Ishikawa (cell line): ENCODE measurements around the gene MATN1.

Experiments
- CEBPB ChIP-seq: IDR thresholded peaks from 2 replicates; pipeline ENCODE4 v1.6.1; 2012
- CREB1 ChIP-seq: IDR thresholded peaks from 2 replicates; pipeline ENCODE4 v1.6.1; 2012; ENCODE audit warnings: low read depth
- EGR1 ChIP-seq: IDR thresholded peaks from 2 replicates; pipeline ENCODE4 v1.6.1; 2012
- EP300 ChIP-seq: IDR thresholded peaks from 2 replicates; pipeline ENCODE4 v1.6.1; 2012; ENCODE audit warnings: borderline replicate concordance
- FOXM1 ChIP-seq: IDR thresholded peaks from 2 replicates; pipeline ENCODE4 v1.6.1; 2012; ENCODE audit warnings: low read depth, borderline replicate concordance
- NFIC ChIP-seq: IDR thresholded peaks from 2 replicates; pipeline ENCODE4 v1.6.1; 2012
- RAD21 ChIP-seq: IDR thresholded peaks from 2 replicates; pipeline ENCODE4 v1.6.1; 2012; ENCODE audit warnings: low read depth
- TAF1 ChIP-seq: IDR thresholded peaks from 2 replicates; pipeline ENCODE4 v1.6.1; 2012; ENCODE audit warnings: low read depth, mild to moderate bottlenecking
- TCF12 ChIP-seq: IDR thresholded peaks from 2 replicates; pipeline ENCODE4 v1.6.1; 2012; ENCODE audit warnings: low read depth
- TEAD4 ChIP-seq: IDR thresholded peaks from 2 replicates; pipeline ENCODE4 v1.6.1; 2012
- YY1 ChIP-seq: IDR thresholded peaks from 2 replicates; pipeline ENCODE4 v1.6.1; 2012; ENCODE audit warnings: low read depth
- ZBTB7A ChIP-seq: IDR thresholded peaks from 2 replicates; pipeline ENCODE4 v1.6.1; 2012; ENCODE audit warnings: low read depth
- TF ChIP-seq, protein P1 (sequence below): IDR thresholded peaks from 2 replicates; pipeline ENCODE4 v1.6.1; 2012
- TF ChIP-seq, protein P2 (sequence below): IDR thresholded peaks from 2 replicates; pipeline ENCODE4 v1.6.1; 2012
- TF ChIP-seq, protein P3 (sequence below): IDR thresholded peaks from 2 replicates; pipeline ENCODE4 v1.6.1; 2012; ENCODE audit warnings: low read depth, mild to moderate bottlenecking

MATN1 gene

DNA sequence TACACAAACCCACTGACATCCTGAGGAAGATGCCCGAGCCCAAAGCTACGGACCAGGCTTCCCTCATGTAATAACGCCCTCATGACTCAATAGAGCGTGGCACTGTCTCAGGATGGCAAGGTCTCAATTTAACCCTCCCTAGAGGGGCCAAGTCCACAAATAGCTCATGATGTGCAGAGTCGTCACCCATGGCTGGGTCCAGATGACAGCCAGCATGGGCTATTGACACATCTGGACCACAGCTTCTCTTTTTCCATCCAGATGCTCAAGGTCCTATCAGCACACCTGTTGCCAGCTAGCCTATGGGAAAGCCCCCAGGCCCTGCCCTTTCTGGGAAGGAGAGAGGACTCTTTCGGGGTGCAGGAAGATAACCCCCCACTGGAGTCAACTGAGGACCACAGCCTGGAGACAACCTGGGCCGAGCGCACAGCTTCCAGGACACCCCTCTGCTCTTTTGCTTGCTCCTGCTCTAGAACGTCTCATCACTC, 31.3 kb upstream of the MATN1 start:
- TF ChIP-seq NFIC (no peak), FOXM1 (no peak), EGR1 (no peak), TCF12 (no peak), YY1 (no peak), CREB1 (no peak), TEAD4 (no peak), CEBPB (no peak), TAF1 (no peak), EP300 (no peak), RAD21 (no peak), ZBTB7A (no peak)
- TF ChIP-seq, protein P1, sequence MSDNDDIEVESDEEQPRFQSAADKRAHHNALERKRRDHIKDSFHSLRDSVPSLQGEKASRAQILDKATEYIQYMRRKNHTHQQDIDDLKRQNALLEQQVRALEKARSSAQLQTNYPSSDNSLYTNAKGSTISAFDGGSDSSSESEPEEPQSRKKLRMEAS: no peak
- TF ChIP-seq, protein P2, sequence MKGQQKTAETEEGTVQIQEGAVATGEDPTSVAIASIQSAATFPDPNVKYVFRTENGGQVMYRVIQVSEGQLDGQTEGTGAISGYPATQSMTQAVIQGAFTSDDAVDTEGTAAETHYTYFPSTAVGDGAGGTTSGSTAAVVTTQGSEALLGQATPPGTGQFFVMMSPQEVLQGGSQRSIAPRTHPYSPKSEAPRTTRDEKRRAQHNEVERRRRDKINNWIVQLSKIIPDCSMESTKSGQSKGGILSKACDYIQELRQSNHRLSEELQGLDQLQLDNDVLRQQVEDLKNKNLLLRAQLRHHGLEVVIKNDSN: no peak
- TF ChIP-seq, protein P3, sequence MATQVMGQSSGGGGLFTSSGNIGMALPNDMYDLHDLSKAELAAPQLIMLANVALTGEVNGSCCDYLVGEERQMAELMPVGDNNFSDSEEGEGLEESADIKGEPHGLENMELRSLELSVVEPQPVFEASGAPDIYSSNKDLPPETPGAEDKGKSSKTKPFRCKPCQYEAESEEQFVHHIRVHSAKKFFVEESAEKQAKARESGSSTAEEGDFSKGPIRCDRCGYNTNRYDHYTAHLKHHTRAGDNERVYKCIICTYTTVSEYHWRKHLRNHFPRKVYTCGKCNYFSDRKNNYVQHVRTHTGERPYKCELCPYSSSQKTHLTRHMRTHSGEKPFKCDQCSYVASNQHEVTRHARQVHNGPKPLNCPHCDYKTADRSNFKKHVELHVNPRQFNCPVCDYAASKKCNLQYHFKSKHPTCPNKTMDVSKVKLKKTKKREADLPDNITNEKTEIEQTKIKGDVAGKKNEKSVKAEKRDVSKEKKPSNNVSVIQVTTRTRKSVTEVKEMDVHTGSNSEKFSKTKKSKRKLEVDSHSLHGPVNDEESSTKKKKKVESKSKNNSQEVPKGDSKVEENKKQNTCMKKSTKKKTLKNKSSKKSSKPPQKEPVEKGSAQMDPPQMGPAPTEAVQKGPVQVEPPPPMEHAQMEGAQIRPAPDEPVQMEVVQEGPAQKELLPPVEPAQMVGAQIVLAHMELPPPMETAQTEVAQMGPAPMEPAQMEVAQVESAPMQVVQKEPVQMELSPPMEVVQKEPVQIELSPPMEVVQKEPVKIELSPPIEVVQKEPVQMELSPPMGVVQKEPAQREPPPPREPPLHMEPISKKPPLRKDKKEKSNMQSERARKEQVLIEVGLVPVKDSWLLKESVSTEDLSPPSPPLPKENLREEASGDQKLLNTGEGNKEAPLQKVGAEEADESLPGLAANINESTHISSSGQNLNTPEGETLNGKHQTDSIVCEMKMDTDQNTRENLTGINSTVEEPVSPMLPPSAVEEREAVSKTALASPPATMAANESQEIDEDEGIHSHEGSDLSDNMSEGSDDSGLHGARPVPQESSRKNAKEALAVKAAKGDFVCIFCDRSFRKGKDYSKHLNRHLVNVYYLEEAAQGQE: no peak

DNA sequence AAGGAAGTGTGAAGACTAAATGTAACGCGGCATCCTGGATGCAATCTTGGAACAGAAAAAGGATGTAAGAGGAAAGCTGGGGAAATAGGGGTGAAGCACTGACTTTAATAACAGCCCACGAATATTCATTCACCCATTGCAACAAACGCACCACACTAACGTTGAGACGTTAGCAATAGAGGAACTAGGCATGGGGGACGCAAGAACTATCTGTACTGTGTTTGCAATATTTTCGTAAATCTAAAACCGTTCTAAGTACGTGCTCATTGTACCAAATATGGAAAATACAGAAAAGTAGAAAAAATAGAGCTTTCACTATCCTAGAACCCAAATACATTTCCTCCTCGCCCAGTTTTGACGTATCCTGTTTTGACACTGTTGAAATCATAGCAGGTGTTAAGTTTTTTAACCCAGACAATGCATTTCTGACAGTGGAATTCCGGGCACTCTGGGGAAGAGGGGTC, 30.3 kb upstream of the MATN1 start:
- TF ChIP-seq, protein P1: no peak
- TF ChIP-seq NFIC (no peak), YY1 (no peak), CREB1 (no peak)

DNA sequence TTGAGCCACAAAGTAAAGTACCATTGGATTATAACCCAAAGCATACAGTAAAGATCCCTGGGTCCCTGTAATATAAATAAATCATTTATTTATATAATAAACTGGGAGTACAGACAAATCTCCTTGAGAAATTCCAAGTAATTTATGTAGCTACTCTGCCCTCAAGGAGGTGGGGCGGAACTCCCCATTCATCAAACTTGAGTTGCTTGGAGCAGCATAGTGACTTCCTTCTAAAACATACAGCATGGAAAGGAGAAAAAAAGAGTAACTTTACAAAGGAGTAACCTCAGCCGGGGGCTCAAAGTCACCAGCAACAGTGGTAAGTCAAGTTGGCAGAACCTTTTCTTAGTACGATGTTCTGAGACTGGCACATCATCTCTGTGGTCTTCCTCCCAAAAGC, 29.7 kb upstream of the MATN1 start:
- TF ChIP-seq NFIC (no peak), EGR1 (no peak)

DNA sequence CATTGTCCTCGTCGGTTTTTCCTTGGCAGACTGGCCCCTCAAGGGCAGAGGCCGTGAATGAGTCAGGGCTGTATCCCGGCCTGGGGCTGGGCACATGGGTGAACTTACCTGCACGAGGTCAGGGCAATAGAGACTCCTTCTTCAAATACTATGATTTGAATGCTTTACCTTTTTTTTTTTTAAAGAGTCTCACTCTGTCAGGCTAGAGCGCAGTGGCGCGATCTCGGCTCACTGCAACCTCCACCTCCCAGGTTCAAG, 29.2 kb upstream of the MATN1 start:
- TF ChIP-seq FOXM1: no peak
- TF ChIP-seq RAD21: no peak
- no peak for TF ChIP-seq NFIC
- TF ChIP-seq EP300: no peak
- no peak for TF ChIP-seq TEAD4
- TF ChIP-seq, protein P1: no peak
- no peak for TF ChIP-seq CREB1
- TF ChIP-seq EGR1: no peak
- TF ChIP-seq YY1: no peak
- TF ChIP-seq CEBPB: no peak
- TF ChIP-seq, protein P2: no peak
- no peak for TF ChIP-seq ZBTB7A
- TF ChIP-seq, protein P3: no peak
- TF ChIP-seq TAF1: no peak
- no peak for TF ChIP-seq TCF12

DNA sequence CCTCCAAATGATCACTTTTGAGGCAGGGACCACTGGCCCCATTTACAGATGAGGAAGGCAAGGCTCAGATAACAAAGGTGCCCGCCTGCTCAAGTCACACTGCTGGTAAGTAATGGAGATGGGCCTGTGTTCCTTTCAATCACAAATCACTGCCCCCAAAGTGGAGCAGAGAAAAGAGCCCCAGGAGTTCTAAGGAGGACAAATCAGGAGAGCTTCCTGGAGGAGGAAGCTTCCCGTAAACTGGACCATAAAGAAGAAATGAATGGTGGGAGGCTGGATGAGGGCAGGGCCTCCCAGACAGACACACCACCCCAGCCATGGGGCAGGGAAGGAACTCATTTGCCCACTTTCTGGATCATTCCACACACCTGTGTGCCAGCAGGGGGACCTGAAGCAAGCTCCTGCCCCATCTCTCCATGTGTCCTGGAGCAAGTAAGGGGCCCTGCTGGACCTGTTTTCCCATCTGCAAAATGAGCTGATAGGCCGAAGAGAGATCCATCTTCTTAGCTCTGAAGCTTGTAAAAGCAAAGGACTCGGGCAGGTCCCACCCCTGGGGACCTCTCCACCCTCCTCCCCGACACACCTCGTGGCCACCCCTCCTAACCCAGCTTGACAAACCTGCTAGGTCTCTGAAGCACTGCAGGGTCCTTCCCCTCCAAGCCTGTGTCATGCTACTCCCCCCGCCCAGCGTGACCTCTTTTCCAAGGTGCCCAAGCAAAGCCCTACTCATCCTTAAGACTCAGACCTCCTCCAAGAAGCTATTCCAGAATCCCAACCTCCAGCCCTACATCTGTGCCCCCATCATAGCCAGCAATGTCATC, 28.7 kb upstream of the MATN1 start:
- TF ChIP-seq TEAD4: no peak
- TF ChIP-seq, protein P3: no peak
- TF ChIP-seq, protein P2: no peak
- no peak for TF ChIP-seq RAD21
- TF ChIP-seq NFIC: no peak
- no peak for TF ChIP-seq TCF12
- TF ChIP-seq CEBPB: no peak
- no peak for TF ChIP-seq CREB1
